Duodenal mucosa (tissue), 2 donors: ENCODE data around the gene ROPN1L.

Experiments
- H3K27ac ChIP-seq: one replicate; pipeline ENCODE4 v1.7.0; 2013; ENCODE audit warnings: low read depth, low read length
- H3K27me3 ChIP-seq, 2 donors: one replicate each; pipeline ENCODE4 v1.7.0; 2013; ENCODE audit warnings: low read length in 2 of 2, control low read depth in 1 of 2; ENCODE audit not compliant: insufficient read depth in 2 of 2, control insufficient read depth in 1 of 2
- H3K36me3 ChIP-seq, 2 donors: one replicate each; pipeline ENCODE4 v1.7.0; 2013; ENCODE audit warnings: low read length in 2 of 2, control low read depth in 1 of 2; ENCODE audit not compliant: insufficient read depth in 2 of 2, control insufficient read depth in 1 of 2
- H3K4me1 ChIP-seq, 2 donors: one replicate each; pipeline ENCODE4 v1.7.0; 2013; ENCODE audit warnings: low read length in 2 of 2, control low read depth in 1 of 2; ENCODE audit not compliant: insufficient read depth in 2 of 2, control insufficient read depth in 1 of 2
- H3K4me3 ChIP-seq, 2 donors: one replicate each; pipeline ENCODE4 v1.7.0; 2013; ENCODE audit warnings: low read length in 2 of 2, low read depth in 1 of 2
- H3K9ac ChIP-seq, 2 donors: one replicate each; pipeline ENCODE4 v1.7.0; 2013; ENCODE audit warnings: low read length in 2 of 2, low read depth in 1 of 2
- H3K9me3 ChIP-seq, 2 donors: one replicate each; pipeline ENCODE4 v1.7.0; 2013; ENCODE audit warnings: low read length in 2 of 2, control low read depth in 1 of 2; ENCODE audit not compliant: control insufficient read depth in 1 of 2

The ROPN1L gene

GRCh38 chr5:10445352-10445751 lies 3.7 kb downstream of the ROPN1L start:
- peaks cover 9 to 20% of the 10 kb centered on the region in 2 donors for H3K4me1 ChIP-seq
- H3K27ac ChIP-seq, result no peak overlapping the region
- H3K9ac ChIP-seq, result no peak overlapping the region
- no peaks in the 10 kb centered on the region for H3K9me3 ChIP-seq
- H3K36me3 ChIP-seq, result no peaks in the 10 kb centered on the region
- H3K4me3 ChIP-seq, result no peak overlapping the region
- peaks cover 4 to 10% of the 10 kb centered on the region in 2 donors for H3K27me3 ChIP-seq

DNA sequence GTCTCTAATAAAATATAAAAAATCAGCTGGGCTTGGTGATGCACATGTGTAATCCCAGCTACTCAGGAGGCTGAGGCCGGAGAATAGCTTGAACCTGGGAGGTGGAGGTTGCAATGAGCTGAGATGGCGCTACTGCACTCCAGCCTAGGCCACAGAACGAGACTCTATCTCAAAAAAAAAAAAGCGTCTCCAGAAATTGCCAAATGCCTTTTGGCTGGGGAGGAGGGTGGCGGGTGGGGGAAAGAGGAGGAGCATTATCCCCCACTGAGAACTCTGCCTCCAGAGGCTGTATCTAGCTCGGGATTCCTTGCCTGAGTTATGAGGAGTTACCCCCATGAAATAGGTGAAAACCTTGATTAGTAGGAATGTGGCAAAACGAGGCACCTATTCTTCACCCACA lies 4.8 kb downstream of the ROPN1L start:
- no peak overlapping the region for H3K27ac ChIP-seq
- no peak overlapping the region for H3K9ac ChIP-seq
- H3K36me3 ChIP-seq, result no peaks in the 10 kb centered on the region
- no peak overlapping the region for H3K4me3 ChIP-seq
- H3K9me3 ChIP-seq, result no peaks in the 10 kb centered on the region
- peaks cover 6 to 8% of the 10 kb centered on the region in 2 donors for H3K4me1 ChIP-seq
- H3K27me3 ChIP-seq, result peaks cover 4 to 10% of the 10 kb centered on the region in 2 donors

DNA sequence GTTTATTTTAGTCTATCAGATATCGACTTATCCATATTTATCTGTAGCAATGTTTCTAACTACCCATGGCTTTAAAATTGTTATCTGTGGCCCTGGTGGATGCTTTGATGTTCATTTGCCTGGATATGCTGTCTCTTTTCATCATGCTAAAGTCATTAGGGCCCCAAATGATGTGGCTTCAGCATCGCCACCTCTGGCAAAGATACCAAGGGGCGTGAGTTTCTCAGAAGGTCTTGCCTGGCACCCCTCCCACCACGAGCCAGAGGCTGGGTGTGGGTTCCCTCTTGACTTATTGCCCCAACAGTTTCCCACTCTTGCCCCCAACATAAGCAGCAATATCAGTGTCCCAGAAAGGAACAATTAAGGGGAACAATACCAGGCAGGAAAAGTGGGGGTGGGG lies 5.4 kb downstream of the ROPN1L start:
- Histone ChIP-seq H3K27ac (no peak overlapping the region), H3K4me1 (peaks cover 5% of the 10 kb centered on the region in 2 donors)

DNA sequence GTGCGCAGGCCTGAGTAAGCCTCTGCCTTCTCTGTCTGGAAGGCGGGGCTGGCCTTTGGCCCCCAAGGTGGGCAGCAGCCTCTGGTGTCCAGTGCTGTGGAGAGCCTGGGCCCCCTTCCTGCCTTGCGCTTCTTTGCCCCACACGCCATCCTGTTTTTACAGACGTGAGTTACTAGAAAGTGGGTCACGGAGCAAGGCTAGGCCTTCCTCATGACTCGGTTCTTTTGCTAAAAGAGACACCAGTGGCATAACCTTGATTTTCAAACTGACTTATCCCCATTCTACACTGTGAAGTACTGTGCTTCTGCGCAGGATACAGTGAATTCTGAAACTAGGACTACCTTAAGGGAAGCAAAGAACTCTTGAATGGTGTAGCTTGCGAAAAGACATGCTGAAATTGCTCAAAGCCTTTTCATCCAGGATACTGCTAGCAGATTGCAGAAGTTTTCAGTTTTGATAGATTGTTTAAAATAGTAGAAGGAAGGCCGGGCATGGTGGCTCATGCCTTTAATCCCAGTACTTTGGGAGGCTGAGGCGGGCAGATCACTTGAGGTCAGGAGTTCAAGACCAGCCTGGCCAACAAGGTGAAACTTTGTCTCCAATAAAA lies 7.2 kb downstream of the ROPN1L start:
- Histone ChIP-seq H3K9me3 (no peaks in the 10 kb centered on the region), H3K36me3 (no peaks in the 10 kb centered on the region), H3K4me3 (no peak overlapping the region), H3K27me3 (no peaks in the 10 kb centered on the region), H3K9ac (no peak overlapping the region), H3K27ac (no peak overlapping the region), H3K4me1 (no peaks in the 10 kb centered on the region)

More for the DNA sequence above, 5.4 kb downstream of the ROPN1L start:
- H3K27me3 ChIP-seq, result peaks cover 4 to 8% of the 10 kb centered on the region in 2 donors
- H3K36me3 ChIP-seq, result no peaks in the 10 kb centered on the region
- no peak overlapping the region for H3K4me3 ChIP-seq
- H3K9ac ChIP-seq, result no peak overlapping the region
- H3K9me3 ChIP-seq, result no peaks in the 10 kb centered on the region

- Histone ChIP-seq H3K27ac (no peak overlapping the region), H3K9me3 (no peaks in the 10 kb centered on the region), H3K36me3 (no peaks in the 10 kb centered on the region), H3K4me1 (no peaks in the 10 kb centered on the region), H3K4me3 (no peak overlapping the region), H3K9ac (no peak overlapping the region), H3K27me3 (no peaks in the 10 kb centered on the region)
Observed at GRCh38 chr5:10451137-10451824, 9.6 kb downstream of the ROPN1L start.

DNA sequence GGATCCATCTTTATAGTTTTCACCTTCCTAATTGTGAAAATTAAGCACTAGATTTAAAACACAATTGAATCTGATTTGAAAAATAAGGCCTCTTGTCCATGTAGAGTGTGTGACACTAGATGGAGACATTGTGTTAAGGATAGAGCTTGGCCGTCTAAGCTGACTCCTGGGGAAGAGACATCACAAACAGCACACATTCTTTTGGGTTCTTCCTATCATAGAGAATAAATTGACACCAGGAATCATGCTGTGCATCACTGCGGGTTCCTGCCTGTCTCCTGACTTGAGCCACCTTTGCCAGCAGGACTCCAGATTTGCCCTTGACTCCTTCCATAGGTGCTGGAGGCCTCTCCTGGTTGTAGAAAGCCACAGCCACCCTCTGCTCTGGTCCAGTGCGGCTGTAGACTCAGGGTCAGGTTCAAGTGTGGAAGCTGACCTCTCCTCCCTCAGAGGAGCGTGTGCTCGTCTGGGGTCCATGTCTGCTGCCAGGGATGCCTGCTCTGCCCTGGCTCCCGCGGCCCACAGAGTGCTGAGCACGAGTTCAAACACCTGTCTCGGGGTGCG lies 11.2 kb downstream of the ROPN1L start:
- Histone ChIP-seq H3K9ac (no peak overlapping the region), H3K4me3 (no peak overlapping the region), H3K36me3 (no peaks in the 10 kb centered on the region), H3K9me3 (no peaks in the 10 kb centered on the region), H3K27me3 (no peaks in the 10 kb centered on the region), H3K4me1 (peaks cover 0 to 4% of the 10 kb centered on the region in 2 donors), H3K27ac (no peak overlapping the region)

DNA sequence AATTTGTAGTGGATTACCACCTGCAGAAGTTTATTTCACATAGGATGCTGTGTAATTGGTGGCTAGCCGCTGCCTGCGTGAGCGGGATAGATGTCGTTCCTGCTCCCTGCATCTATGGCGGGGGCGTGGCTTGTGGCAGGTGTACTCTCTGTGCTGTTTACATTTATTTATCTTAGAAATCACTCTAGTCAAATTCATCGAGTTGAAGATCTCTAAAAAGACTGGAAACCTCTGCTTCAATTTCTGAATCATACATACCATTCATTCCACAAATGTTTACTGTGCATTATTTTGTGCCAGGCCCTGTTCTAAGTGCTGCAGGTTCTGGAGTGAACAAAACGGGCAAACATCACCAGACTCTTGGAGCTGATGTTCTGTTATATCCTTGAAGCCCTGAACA lies 11.9 kb downstream of the ROPN1L start:
- Histone ChIP-seq H3K4me3 (no peak overlapping the region), H3K27me3 (no peaks in the 10 kb centered on the region), H3K36me3 (no peaks in the 10 kb centered on the region), H3K9ac (no peak overlapping the region), H3K4me1 (peaks cover 0 to 4% of the 10 kb centered on the region in 2 donors), H3K27ac (no peak overlapping the region), H3K9me3 (no peaks in the 10 kb centered on the region)

DNA sequence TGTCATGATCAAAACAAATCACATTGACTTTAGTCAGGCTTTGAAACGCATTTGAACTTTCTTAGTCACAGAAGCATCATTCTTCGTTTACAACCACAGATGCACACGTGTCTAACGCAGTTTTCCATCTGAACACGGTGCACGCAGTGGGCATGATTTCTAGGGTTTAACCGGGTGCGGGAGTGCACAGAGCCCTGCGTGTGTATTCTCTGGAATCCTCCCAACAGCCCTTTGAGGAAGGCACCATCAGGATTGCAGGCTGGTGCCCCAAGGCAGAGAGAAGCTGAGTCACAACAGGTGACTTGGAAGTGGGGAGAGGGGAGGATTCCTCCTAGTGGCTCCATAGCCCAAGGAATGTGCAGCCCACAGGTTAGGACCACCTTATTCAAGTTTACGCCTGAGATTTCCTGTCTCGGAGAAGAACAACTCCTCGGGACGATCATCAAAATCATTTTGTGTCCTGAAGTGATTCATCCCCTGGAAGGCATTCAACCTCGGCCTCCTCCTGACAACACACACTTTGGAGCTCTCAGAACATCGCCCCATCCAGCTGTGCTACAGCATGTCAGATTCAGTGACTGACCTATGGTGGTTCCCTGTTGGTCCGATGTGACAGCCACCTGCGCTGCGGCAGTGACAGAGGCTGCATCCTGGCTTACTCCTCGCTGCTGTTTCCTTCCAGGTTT lies 13.1 kb downstream of the ROPN1L start:
- Histone ChIP-seq H3K4me1 (peaks cover 0 to 4% of the 10 kb centered on the region in 2 donors), H3K27me3 (no peaks in the 10 kb centered on the region), H3K36me3 (no peaks in the 10 kb centered on the region), H3K9me3 (no peaks in the 10 kb centered on the region), H3K27ac (no peak overlapping the region), H3K9ac (no peak overlapping the region), H3K4me3 (no peak overlapping the region)

- Histone ChIP-seq H3K36me3 (no peaks in the 10 kb centered on the region), H3K9ac (no peak overlapping the region), H3K27ac (no peak overlapping the region), H3K4me3 (no peak overlapping the region), H3K9me3 (no peaks in the 10 kb centered on the region), H3K27me3 (no peaks in the 10 kb centered on the region), H3K4me1 (peaks cover 0 to 4% of the 10 kb centered on the region in 2 donors)
Observed at GRCh38 chr5:10455277-10455670, 13.6 kb downstream of the ROPN1L start.
